Measurements from ENCODE around the gene IFNL1. TPM values are rescaled to one million over a fixed set of nuclear protein-coding genes. Genes with fewer than 3 reads are reported as not detected.

The IFNL1 gene
- total RNA-seq, result not detected

GRCh38 chr19:39296055-39296645, at the start of gene IFNL1:
Gene IFNL1 (plus strand): TSS chr19:39296407. CDS start chr19:39296422, 15 bp downstream.

GRCh38 chr19:39248806-39249205, 47.4 kb upstream of the IFNL1 start, which contains the start of gene IFNL4:
Gene IFNL4 (minus strand): TSS chr19:39248856.

DNA sequence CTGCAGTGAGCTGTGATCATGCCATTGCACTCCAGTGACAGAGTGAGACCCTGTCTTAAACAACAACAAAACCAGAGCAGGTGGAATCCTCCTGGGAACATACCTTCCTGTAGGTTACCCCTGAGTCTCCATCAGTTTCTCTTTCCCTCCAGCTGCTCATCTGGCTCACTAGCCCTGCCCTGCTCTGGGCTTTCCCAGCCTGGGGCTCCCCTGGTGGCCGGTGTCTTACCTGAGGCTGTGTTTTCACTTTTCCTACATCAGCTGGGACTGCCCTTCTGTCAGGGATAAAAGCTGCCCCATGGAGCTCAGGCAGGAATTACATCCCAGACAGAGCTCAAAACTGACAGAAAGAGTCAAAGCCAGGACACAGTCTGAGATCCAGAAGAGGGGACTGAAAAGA, 28.1 kb upstream of the IFNL1 start, which contains the start of gene IFNL2:
Gene IFNL2, plus strand, starts transcription at position 312 of the 400 bp plus-strand sequence. CDS start 173 bp downstream, outside the sequence.

GRCh38 chr19:39341719-39342604, 45.8 kb downstream of the IFNL1 start, which contains the start of gene SAMD4B:
Gene SAMD4B (plus strand): TSS chr19:39342421. CDS start chr19:39356894, 14,473 bp downstream.

Small RNA genes lying within 50 kb of the gene (small RNA-seq; reads per million reads assigned to genes)
- gene AC011445.2, result not detected

Other genes with a start within 250 kb of the IFNL1 start
- gene ACP7, start 212.0 kb upstream of the IFNL1 start, total RNA-seq, result not detected
- gene PAK4, start 170.6 kb upstream of the IFNL1 start, total RNA-seq, result 2.5 TPM
- 0.23 TPM for gene NCCRP1, start 99.4 kb upstream of the IFNL1 start, total RNA-seq
- gene SYCN, start 92.1 kb upstream of the IFNL1 start, total RNA-seq, result not detected
- not detected for gene IFNL3, start 51.4 kb upstream of the IFNL1 start, total RNA-seq
- not detected for gene IFNL4, start 47.6 kb upstream of the IFNL1 start, total RNA-seq
- gene IFNL2, start 28.0 kb upstream of the IFNL1 start, total RNA-seq, result not detected
- 10.6 TPM for gene LRFN1, start 24.5 kb downstream of the IFNL1 start, total RNA-seq
- gene GMFG, start 39.6 kb downstream of the IFNL1 start, total RNA-seq, result 3.5 TPM
- 23.1 TPM for gene SAMD4B, start 46.0 kb downstream of the IFNL1 start, total RNA-seq
- 31.4 TPM for gene PAF1, start 94.7 kb downstream of the IFNL1 start, total RNA-seq
- 24.5 TPM for gene MED29, start 95.0 kb downstream of the IFNL1 start, total RNA-seq
- gene ZFP36, start 110.4 kb downstream of the IFNL1 start, total RNA-seq, result 1.8 TPM
- gene PLEKHG2, start 116.3 kb downstream of the IFNL1 start, total RNA-seq, result 19.8 TPM
- 146 TPM for gene RPS16, start 139.5 kb downstream of the IFNL1 start, total RNA-seq
- gene SUPT5H, start 149.2 kb downstream of the IFNL1 start, total RNA-seq, result 54.4 TPM
- gene TIMM50, start 184.4 kb downstream of the IFNL1 start, total RNA-seq, result 48.9 TPM
- gene DLL3, start 202.5 kb downstream of the IFNL1 start, total RNA-seq, result 17.5 TPM
- not detected for gene SELENOV, start 218.7 kb downstream of the IFNL1 start, total RNA-seq
- 23.1 TPM for gene EID2B, start 236.4 kb downstream of the IFNL1 start, total RNA-seq
- gene EID2, start 243.8 kb downstream of the IFNL1 start, total RNA-seq, result 24.0 TPM